Peyer's patch (tissue), 4 donors: ENCODE results near the gene RSPRY1. TPM values are rescaled to one million over a fixed set of nuclear protein-coding genes. Genes with fewer than 3 reads are reported as not detected.

Experiments
- DNase-seq, 3 donors: peaks; one replicate each; pipeline ENCODE4 v3.0.0-alpha.2; 2017 to 2019
- H3K27ac ChIP-seq, 4 donors: fragments of 200-600 bp; sonication (generic); one replicate each; pipeline ENCODE4 v1.5.1; 2016 to 2019
- H3K27me3 ChIP-seq, 2 donors: fragments of 200-600 bp; sonication (generic); one replicate each; pipeline ENCODE4 v1.5.1; 2019
- H3K36me3 ChIP-seq, 3 donors: fragments of 200-600 bp; sonication (generic); one replicate each; pipeline ENCODE4 v1.5.1; 2016 to 2019
- H3K4me1 ChIP-seq, 4 donors: fragments of 200-600 bp; sonication (generic); one replicate each; pipeline ENCODE4 v1.5.1; 2016 to 2019
- H3K4me3 ChIP-seq, 4 donors: fragments of 200-600 bp; sonication (generic); 1 replicate in 3 of 4; 2 replicates in 1 of 4; pipeline ENCODE4 v1.5.1; 2016 to 2019; ENCODE audit warnings: mild to moderate bottlenecking in 1 of 4
- H3K9me3 ChIP-seq, 4 donors: fragments of 200-600 bp; sonication (generic); one replicate each; pipeline ENCODE4 v1.5.1; 2016 to 2019; ENCODE audit warnings: mild to moderate bottlenecking in 1 of 4
- CTCF ChIP-seq, 6 experiments: fragments of 450-650 bp in 4 of 6; fragments of 200-600 bp in 2 of 6; sonication (generic) in 1 of 6; IDR thresholded peaks; one replicate each; pipeline ENCODE4 v1.5.1; 2017 to 2019; ENCODE audit warnings: antibody characterized with exemption in 6 of 6, mild to moderate bottlenecking in 3 of 6, moderate library complexity in 1 of 6
- POLR2A ChIP-seq, 2 donors: fragments of 450-650 bp; IDR thresholded peaks; one replicate each; pipeline ENCODE4 v1.5.1; 2017; ENCODE audit warnings: antibody characterized with exemption in 2 of 2, mild to moderate bottlenecking in 2 of 2, moderate library complexity in 2 of 2
- total RNA-seq, 4 donors: library from RNA; depleted of rRNA; stranded (reverse); fragments of >200 nt; gene quantifications; one replicate each; pipeline ENCODE4 v1.1.0, GENCODE V29; 2016

The RSPRY1 gene
- total RNA-seq, 4 donors from 2014 or later: 49.0 to 84.7 (median 65.1) TPM

GRCh38 chr16:57285379-57285778 lies 99.2 kb downstream of the RSPRY1 start:
- H3K4me3 ChIP-seq: no peak overlapping the region
- TF ChIP-seq POLR2A (IDR thresholded peaks at IDR 0.05) (no peak), CTCF (IDR thresholded peaks at IDR 0.05) (no peak)

DNA sequence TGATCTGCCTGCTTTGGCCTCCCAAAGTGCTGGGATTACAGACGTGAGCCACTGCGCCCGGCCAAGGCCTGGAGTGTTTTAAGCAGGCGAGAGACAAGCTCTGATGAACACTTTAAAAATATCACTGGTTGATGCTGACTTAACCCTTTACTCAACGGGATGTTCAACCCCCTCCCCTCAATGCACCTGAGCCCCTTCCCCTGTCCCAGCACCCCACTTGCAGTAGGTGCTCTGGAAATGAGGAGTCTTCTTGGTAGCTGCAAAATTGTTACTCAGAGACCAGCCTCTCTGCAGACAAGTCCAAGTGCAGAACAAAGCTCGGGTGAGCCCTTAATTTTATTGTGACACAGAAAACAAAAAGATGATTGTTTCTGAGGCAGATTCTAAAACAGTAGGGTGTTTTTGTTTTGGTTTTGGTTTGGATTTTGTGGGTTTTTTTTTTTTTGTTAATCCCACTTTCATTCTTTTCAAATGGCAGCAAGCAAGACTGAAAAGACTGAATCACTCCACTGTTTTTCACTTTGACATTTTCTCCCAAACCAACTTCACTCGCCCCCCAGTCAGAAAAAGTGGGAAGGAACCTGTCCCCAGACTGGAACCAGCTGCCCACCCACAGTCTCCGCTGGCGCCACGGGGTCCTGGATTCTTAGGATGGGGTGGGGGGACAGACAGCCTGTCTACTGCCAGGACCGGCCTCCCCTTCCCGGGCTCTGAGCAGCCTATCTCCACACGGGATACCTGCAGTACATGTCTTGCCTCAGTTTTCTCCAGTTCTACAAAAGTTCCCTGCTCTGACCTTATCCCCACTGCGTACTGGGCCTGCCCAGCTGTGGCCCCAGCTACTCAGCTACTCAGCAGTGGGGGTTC lies 103.5 kb downstream of the RSPRY1 start:
- no peak overlapping the region for H3K4me3 ChIP-seq
- no peaks in the 10 kb centered on the region for H3K27me3 ChIP-seq
- TF ChIP-seq CTCF (IDR thresholded peaks at IDR 0.05) (no peak), POLR2A (IDR thresholded peaks at IDR 0.05) (no peak)
- H3K9me3 ChIP-seq: no peaks in the 10 kb centered on the region
- H3K27ac ChIP-seq: no peak overlapping the region
- no peak for DNase-seq
- no peaks in the 10 kb centered on the region for H3K36me3 ChIP-seq
- H3K4me1 ChIP-seq: peaks cover 0 to 2% (median 0%) of the 10 kb centered on the region in 4 donors

More at GRCh38 chr16:57285379-57285778, 99.2 kb downstream of the RSPRY1 start:
- Histone ChIP-seq H3K27me3 (peaks cover 0 to 4% of the 10 kb centered on the region in 2 donors), H3K36me3 (no peaks in the 10 kb centered on the region), H3K9me3 (no peaks in the 10 kb centered on the region), H3K4me1 (peaks cover 0 to 10% (median 4%) of the 10 kb centered on the region in 4 donors), H3K27ac (no peak overlapping the region)
- DNase-seq: no peak

Other genes with a start within 250 kb of the RSPRY1 start
- 1 to 10 TPM in 1 of 4 donors, not detected in 3; 2.5 TPM for gene CETP, start 224.4 kb upstream of the RSPRY1 start, total RNA-seq
- 100 to 1,000 TPM in 1 of 4 donors, 10 to 100 TPM in 3; 47.6 to 314 (median 80.8) TPM for gene NLRC5, start 196.8 kb upstream of the RSPRY1 start, total RNA-seq
- gene CPNE2, start 93.7 kb upstream of the RSPRY1 start, total RNA-seq: 10 to 100 TPM; 26.4 to 73.9 (median 64.8) TPM
- 100 to 1,000 TPM in 2 of 4 donors, 10 to 100 TPM in 2; 55.7 to 308 (median 109) TPM for gene PSME3IP1, start 290 bp upstream of the RSPRY1 start, total RNA-seq
- gene ARL2BP, start 58.9 kb downstream of the RSPRY1 start, total RNA-seq: 10 to 100 TPM; 25.2 to 55.3 (median 31.5) TPM
- 100 to 1,000 TPM in 3 of 4 donors, 1 to 10 TPM in 1; 1.7 to 152 (median 126) TPM for gene PLLP, start 98.3 kb downstream of the RSPRY1 start, total RNA-seq
- gene CCL22, start 172.5 kb downstream of the RSPRY1 start, total RNA-seq: 1 to 10 TPM in 1 of 4 donors, under 1 TPM in 1, not detected in 2; 0.40 to 3.3 TPM
- gene CX3CL1, start 186.2 kb downstream of the RSPRY1 start, total RNA-seq: 1 to 10 TPM; 1.7 to 2.3 (median 2.1) TPM
- not detected for gene CCL17, start 218.4 kb downstream of the RSPRY1 start, total RNA-seq